Choroid plexus epithelial cell (primary cell): ENCODE measurements around the gene ST6GALNAC3.

Experiments used
- DNase-seq: peaks from one replicate; pipeline ENCODE4 v3.0.0-alpha.2; 2010; ENCODE audit warnings: low read depth
- H3K4me3 ChIP-seq: 2 replicates; pipeline ENCODE4 v1.5.1; 2011; ENCODE audit warnings: low read depth, mild to moderate bottlenecking, control low read depth, low read length, moderate library complexity
- CTCF ChIP-seq: conservative IDR thresholded peaks from 2 replicates; pipeline ENCODE4 v1.5.1; 2011; ENCODE audit warnings: low read depth, mild to moderate bottlenecking, control low read depth, inconsistent platforms, low read length, moderate library complexity

The ST6GALNAC3 gene

DNA sequence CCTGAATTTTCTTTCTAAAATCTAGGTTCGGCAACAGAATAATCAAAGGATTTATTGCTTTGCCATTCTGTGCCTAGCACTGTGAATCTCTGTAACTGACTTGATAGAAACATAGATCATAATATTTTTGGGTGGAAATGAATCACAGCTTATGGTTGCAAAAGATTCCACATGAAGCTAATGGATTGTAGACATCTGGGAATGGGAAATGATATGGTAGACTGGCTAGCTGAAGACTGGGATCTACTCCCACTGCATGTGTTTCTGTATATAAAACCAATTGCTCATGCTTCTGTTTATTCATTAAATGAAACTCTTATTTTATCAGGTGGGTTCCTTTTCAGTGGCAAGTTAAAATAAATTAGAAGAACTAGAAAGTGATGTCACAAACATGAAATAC is 395.6 kb downstream of the ST6GALNAC3 start:
- no peak for DNase-seq

DNA sequence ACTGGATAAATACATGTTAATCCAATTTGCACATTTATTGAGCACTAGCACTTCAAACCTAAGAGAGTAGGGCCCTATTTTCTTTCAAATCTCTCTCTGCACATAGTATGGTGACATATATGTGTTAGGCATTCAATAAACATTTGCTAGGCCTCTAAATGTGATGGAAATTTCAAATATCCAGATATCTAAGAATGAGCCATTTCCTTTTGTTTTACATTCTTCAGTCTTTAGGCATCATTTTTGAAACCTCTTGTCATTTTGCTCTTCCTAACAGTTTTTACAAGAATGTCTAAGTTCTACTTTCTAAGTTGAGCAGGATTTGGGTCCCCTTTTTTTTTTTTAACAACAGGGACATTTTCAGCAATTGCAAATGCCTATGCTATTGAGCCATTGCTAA is 397.0 kb downstream of the ST6GALNAC3 start:
- no peak overlapping the region for H3K4me3 ChIP-seq
- DNase-seq, result no peak
- no peak for TF ChIP-seq CTCF

More for the DNA sequence above, 395.6 kb downstream of the ST6GALNAC3 start:
- no peak for TF ChIP-seq CTCF
- H3K4me3 ChIP-seq, result no peak overlapping the region

GRCh38 chr1:76473591-76473990 is 399.0 kb downstream of the ST6GALNAC3 start:
- H3K4me3 ChIP-seq, result no peak overlapping the region
- peak; percentile 13 for DNase-seq
- TF ChIP-seq CTCF, result no peak

DNA sequence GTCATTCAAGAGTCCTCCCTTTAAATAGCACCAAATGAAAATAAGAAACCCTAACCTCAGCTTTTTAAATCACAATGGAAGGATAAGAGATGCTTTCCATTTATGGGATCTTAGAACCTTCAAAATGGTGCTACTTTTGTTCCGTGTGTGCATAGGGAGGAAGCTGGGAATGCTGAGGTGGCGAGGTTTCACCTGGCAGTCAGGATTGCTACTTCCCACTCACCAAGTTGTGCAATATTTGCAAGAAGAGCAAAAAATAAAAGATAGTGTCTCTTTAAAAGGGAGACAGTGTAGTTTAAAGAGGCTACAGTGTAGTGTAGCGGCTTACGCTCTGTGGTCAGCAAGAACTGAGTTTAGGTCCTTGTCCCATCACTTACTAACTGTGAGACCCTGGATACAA is 400.4 kb downstream of the ST6GALNAC3 start:
- no peak for TF ChIP-seq CTCF
- DNase-seq, result no peak
- no peak overlapping the region for H3K4me3 ChIP-seq

DNA sequence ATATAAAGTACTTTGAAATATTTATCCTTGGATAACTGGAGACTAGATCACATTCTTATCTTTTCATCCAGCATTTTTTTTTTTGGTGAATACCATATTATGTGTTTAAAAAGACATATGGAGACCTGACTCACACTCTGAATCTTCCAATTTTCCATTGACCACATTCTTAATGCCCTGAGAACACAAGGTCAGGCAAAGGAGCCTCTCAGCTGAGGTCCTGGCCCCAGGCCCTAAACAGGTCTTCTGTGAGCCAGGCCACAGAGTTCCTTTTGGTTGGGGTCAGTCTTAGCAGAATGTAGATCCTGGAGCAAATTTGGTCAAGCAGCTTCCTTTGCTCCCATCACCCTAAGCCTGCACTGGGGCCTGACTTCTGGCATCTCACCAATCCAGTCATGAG is 402.6 kb downstream of the ST6GALNAC3 start:
- no peak for TF ChIP-seq CTCF
- DNase-seq, result no peak
- no peak overlapping the region for H3K4me3 ChIP-seq

DNA sequence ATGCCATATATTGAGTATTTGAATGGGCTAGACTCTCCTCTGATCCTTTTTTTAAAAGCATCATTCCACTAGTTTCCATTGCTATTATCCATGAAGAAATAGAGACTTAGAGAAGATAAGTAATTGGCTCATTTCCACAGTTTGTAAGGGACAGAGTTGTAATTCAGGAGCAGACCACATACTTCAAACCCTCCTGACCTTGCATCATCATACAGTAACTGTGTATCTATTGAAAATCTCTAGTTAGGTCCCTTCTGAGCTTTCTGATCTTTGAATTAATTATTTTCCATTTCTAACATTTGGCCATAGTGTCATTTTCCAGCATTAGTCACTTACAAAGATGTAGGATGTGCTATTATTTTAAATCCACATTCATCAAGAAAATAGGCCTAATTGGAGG is 406.3 kb downstream of the ST6GALNAC3 start:
- no peak overlapping the region for H3K4me3 ChIP-seq
- no peak for TF ChIP-seq CTCF
- DNase-seq, result peak; percentile 43

- no peak overlapping the region for H3K4me3 ChIP-seq
- DNase-seq, result no peak
- no peak for TF ChIP-seq CTCF
Measured at GRCh38 chr1:76481672-76482071, 407.1 kb downstream of the ST6GALNAC3 start.
